GM18873 (cell line): ENCODE data around the gene DOCK3.
"Not testable (repeated sequence)": the region's sequence is repeated elsewhere in the genome, so short reads cannot be mapped to it uniquely, and the experiment has no call there.

Source experiments
- ATAC-seq: cut with Tn5 transposase; IDR thresholded peaks from one replicate; pipeline ENCODE4 v1.9.1; 2021; ENCODE audit warnings: mild to moderate bottlenecking, moderate library complexity, moderate number of reproducible peaks; ENCODE audit not compliant: unreplicated experiment, low FRiP score

Gene DOCK3

GRCh38 chr3:51275111-51275805 lies 600.5 kb downstream of the DOCK3 start:
- ATAC-seq = no peak

- no peak for ATAC-seq
These were observed 601.3 kb downstream of the DOCK3 start for GRCh38 chr3:51276046-51276445.

DNA sequence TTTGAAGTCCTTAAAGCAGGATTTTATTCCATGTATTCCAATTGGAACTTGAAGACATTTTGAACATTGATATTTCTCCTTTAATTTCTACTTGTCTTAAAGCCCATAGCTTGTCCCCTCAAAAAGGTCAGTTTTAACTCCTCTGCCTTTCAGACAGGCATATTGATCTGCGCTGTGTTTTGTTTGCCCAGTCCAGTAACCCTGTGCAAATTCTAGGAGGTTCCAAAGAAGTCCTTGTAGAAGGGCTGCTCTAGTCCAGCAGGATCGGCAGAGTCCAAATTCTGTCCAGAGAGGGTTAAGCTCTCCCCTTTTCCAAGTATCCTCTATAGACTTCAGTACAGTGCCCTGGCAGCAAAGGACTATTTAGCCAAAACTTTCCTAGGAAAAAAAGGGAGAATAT lies 604.7 kb downstream of the DOCK3 start:
- no peak for ATAC-seq

- no peak for ATAC-seq
These were observed 605.4 kb downstream of the DOCK3 start for GRCh38 chr3:51280176-51280575.

DNA sequence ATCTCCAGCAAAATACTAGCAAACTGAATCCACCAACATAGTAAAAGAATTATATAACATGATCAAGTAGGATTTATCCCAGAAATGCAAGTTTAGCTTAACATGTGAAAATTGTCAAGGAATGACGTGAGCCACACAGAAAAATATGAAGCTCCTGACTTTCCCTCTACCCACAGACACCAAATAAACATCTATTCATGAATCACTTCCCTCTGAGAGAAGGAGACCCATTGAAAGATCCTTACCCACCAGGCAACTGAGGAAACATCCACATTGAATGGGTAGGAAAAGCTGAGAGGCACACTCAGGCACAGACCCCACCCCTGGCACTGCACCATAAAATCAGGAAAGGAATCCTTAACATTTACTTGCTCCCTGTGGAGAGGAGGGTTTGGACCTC lies 608.2 kb downstream of the DOCK3 start:
- no peak for ATAC-seq

GRCh38 chr3:51283421-51283820 lies 608.7 kb downstream of the DOCK3 start:
- ATAC-seq = no peak

DNA sequence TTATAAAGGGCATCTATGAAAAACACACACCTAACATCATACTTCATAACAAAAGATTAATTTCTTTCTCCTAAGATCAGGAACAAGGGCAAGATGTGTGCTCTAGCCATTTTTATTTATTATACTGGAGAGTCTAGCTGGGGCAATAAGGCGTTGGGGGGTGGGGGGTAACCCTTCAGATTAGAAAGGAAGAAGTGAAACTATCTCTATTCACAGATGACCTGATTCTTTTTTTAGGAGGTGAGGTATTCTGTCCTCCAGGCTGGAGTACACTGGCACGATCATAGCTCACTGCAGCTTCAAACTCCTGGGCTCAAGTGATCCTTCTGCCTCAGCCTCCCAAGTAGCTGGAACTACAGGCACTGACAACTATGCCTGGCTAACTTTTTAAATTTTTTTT lies 620.9 kb downstream of the DOCK3 start:
- ATAC-seq = no peak

- no peak for ATAC-seq
These were observed 622.6 kb downstream of the DOCK3 start for GRCh38 chr3:51297333-51297732.

GRCh38 chr3:51304230-51304629 lies 629.5 kb downstream of the DOCK3 start:
- ATAC-seq = no peak

GRCh38 chr3:51306093-51306492 lies 631.4 kb downstream of the DOCK3 start:
- no peak for ATAC-seq

GRCh38 chr3:51307458-51307857 lies 632.7 kb downstream of the DOCK3 start:
- ATAC-seq = no peak

- ATAC-seq = not testable (repeated sequence)
These were observed 633.3 kb downstream of the DOCK3 start for GRCh38 chr3:51307945-51308607.

GRCh38 chr3:51311055-51311454 lies 636.3 kb downstream of the DOCK3 start:
- ATAC-seq = no peak

GRCh38 chr3:51328206-51328605 lies 653.5 kb downstream of the DOCK3 start:
- no peak for ATAC-seq

DNA sequence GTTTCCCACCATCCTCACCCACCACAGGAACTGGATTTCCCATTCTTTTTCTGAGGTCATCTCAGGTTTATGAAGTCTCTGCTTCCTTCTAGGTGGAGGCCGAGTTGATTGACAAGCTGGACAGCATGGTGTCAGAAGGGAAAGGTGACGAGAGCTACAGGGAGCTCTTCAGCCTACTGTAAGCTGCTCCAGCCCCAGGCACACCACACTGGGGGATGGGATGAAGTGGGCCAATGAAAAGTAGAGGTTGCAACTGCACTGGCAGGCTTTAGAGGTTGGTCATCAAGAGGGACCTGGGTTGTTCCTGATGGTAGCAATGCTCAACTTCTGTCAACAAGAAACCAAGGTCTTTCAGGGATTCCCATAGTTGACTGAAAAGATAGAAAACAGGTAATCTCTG lies 655.3 kb downstream of the DOCK3 start:
- no peak for ATAC-seq

DNA sequence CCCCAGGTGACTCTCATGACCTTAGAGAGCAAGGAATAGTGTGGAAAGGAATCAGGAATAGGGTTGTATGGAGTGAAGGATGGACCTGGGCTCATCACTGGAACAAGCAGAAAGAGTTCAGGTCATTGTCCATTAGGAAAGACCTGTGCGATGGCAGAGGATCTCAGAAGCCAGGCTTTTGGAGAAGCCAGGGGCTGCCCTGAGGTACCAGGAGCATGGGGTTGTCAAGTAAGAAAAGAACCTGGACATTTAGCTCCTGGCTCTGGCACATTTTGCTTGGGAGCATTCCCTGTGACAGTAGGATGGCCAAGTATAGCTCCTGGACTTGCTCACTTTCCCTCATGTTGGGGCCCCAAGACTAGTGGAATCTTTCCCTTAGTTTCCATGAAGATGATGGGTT lies 657.4 kb downstream of the DOCK3 start:
- no peak for ATAC-seq

DNA sequence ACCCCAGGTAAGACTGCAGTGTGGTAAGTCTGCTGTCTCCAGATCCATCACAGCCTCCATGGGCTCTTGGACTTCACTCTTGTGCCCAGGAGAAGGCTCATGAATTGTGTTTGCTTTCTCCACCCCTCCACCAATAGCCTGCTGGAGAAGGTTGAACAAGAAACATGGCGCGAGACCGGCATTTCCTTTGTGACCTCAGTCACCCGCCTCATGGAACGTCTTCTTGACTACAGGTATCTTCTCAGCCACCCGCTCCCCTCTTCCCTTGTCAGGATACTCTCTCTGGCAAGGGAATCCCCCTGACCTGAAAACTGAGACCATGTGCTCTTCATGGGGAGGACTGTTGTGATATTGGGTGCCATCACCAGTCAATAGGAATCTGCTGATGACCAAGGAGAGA lies 658.3 kb downstream of the DOCK3 start:
- no peak for ATAC-seq

DNA sequence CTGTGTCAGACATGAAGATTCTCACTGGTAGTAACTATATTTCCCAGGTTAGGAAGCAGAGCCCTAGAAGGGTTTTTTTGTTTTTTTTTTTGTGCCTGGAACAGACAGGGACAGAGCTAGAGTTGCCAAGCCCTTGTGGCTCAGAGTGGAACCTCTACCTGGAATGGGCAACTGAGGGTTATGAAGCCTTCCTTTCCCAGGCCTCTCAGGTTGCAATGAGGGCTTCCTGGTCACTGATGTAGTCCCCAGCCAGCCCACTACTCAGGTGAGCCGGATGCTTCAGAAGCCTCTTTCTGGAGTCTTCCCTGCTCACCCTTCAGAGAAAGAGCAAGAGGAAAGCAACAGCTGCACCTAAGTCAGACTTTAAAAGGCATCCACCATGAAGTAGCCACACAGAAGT lies 661.5 kb downstream of the DOCK3 start:
- ATAC-seq = no peak

DNA sequence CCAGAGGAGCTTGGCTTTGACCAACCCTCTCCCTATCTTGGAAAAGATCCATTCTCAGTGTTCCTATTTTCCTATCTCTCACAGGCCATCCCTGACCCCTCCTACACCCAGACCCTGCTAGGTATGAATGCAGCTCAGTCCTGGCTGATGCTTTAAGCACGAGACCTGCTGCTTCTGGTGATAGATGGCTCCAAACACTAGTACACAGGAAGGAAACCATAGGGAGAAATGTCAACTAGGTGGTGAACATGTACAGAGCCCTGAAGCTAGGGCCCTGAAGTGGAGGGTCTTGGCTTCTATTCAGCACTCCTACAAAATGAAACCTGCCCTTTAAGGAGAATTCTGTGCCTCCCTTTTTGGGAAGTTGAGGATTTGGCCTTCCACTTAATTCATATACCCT lies 662.9 kb downstream of the DOCK3 start:
- ATAC-seq = no peak

- ATAC-seq = no peak
These were observed 663.9 kb downstream of the DOCK3 start for GRCh38 chr3:51338632-51339031.

- no peak for ATAC-seq
These were observed 665.5 kb downstream of the DOCK3 start for GRCh38 chr3:51340013-51340829.
